GM18951 (cell line): Measurements from ENCODE around the gene DDX17.

Experiments
- POLR2A ChIP-seq: IDR thresholded peaks from 4 replicates; pipeline ENCODE4 v1.6.1; 2011; ENCODE audit warnings: mild to moderate bottlenecking; ENCODE audit not compliant: insufficient read length, insufficient read depth; ENCODE audit errors: extremely low read depth
- in situ Hi-C: fragments of 300-500 bp; cut with MboI; formaldehyde crosslinking; loops from one replicate; pipeline ENCODE4 v1.12.0; 2022; ENCODE audit warnings: low sequenced_read_pairs, mixed read lengths, inconsistent platforms; ENCODE audit not compliant: unreplicated experiment

Gene DDX17

GRCh38 chr22:38443628-38444521, 62.2 kb downstream of the DDX17 start:
- in situ Hi-C loops, result no loop called here
- TF ChIP-seq POLR2A, result no peak

- TF ChIP-seq POLR2A, result no peak
- in situ Hi-C loops, result no loop called here
Measured at GRCh38 chr22:38442967-38443627, 63.0 kb downstream of the DDX17 start.

GRCh38 chr22:38441620-38442287, 64.4 kb downstream of the DDX17 start:
- in situ Hi-C loops, result no loop called here
- TF ChIP-seq POLR2A, result no peak

- in situ Hi-C loops, result no loop called here
- TF ChIP-seq POLR2A, result no peak
Measured at GRCh38 chr22:38440747-38441350, 65.3 kb downstream of the DDX17 start.

- in situ Hi-C loops, result no loop called here
- no peak for TF ChIP-seq POLR2A
Measured at GRCh38 chr22:38437416-38437815, 68.7 kb downstream of the DDX17 start.

GRCh38 chr22:38436629-38437395, 69.3 kb downstream of the DDX17 start:
- TF ChIP-seq POLR2A, result no peak
- in situ Hi-C loops, result no loop called here

GRCh38 chr22:38435965-38436364, 70.1 kb downstream of the DDX17 start:
- in situ Hi-C loops, result no loop called here
- TF ChIP-seq POLR2A, result no peak

GRCh38 chr22:38435010-38435409, 71.1 kb downstream of the DDX17 start:
- in situ Hi-C loops, result no loop called here
- no peak for TF ChIP-seq POLR2A

GRCh38 chr22:38433871-38434270, 72.2 kb downstream of the DDX17 start:
- in situ Hi-C loops, result no loop called here
- TF ChIP-seq POLR2A, result no peak
